Mucosa of rectum (tissue), 2 donors: ENCODE measurements around the gene RAMAC.
"Not testable (repeated sequence)": the region's sequence is repeated elsewhere in the genome, so short reads cannot be mapped to it uniquely, and the experiment has no call there.

Experiments used
- H3K27ac ChIP-seq, 2 donors: one replicate each; pipeline ENCODE4 v1.7.0; 2013; ENCODE audit warnings: inconsistent platforms in 2 of 2, low read depth in 2 of 2, low read length in 2 of 2
- H3K27me3 ChIP-seq, 2 donors: one replicate each; pipeline ENCODE4 v1.7.0; 2013; ENCODE audit warnings: low read length in 2 of 2; ENCODE audit not compliant: control insufficient read depth in 2 of 2, insufficient read depth in 2 of 2
- H3K36me3 ChIP-seq, 2 donors: one replicate each; pipeline ENCODE4 v1.7.0; 2013; ENCODE audit warnings: low read length in 2 of 2; ENCODE audit not compliant: control insufficient read depth in 2 of 2, insufficient read depth in 2 of 2
- H3K4me1 ChIP-seq, 2 donors: one replicate each; pipeline ENCODE4 v1.7.0; 2013; ENCODE audit warnings: low read length in 2 of 2, mild to moderate bottlenecking in 1 of 2; ENCODE audit not compliant: control insufficient read depth in 2 of 2, insufficient read depth in 2 of 2
- H3K4me3 ChIP-seq, 2 donors: one replicate each; pipeline ENCODE4 v1.7.0; 2013; ENCODE audit warnings: low read length in 2 of 2
- H3K9ac ChIP-seq, 2 donors: one replicate each; pipeline ENCODE4 v1.7.0; 2013; ENCODE audit warnings: low read length in 2 of 2, low read depth in 1 of 2, mild to moderate bottlenecking in 1 of 2
- H3K9me3 ChIP-seq, 2 donors: one replicate each; pipeline ENCODE4 v1.7.0; 2013; ENCODE audit warnings: low read length in 2 of 2; ENCODE audit not compliant: control insufficient read depth in 2 of 2
- donor health status: healthy.
- donor health status: Normal muscosa, but diverticular disease.

The RAMAC gene

DNA sequence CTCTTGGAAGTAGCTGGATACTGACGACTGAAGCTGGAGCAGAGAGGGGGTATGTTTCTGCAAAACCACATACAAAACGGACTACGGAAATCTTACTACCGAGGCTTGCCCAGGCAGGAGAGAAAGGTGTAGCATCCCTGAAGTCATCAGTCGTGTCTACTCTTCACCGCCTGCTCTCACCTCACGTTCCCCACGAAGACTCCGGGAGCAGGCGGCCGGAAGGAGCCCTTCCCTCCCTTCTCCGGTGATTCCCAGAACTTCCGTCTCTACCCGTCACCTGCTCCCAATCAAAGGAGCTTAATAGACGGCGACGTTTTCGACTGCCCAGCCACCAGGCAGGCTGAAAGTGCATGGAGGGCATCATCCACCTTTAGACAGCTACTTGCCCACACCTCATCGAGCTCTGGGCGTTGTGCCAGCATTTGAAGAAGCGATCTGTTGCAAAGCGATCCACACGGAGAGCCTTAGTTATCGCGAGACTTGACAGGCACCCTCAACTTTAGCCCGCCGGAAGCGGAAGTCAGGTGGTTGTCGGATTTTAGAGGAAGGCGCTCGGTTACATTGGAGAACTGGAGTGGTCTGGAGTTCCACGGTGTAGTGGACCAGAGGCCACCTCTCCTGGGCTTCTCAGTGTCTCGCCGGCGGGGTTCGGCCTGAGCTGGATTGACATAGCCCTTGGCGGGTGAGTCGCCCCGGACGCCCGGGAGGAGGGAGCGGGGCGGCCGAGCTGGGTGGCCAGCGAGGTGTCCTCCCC is at the start of gene RAMAC:
Gene RAMAC (plus strand): TSS at position 523 of the 754 bp plus-strand sequence. CDS start 2,809 bp downstream, outside the sequence.
- peaks cover 5 to 7% of the 10 kb centered on the region in 2 donors for H3K4me1 ChIP-seq

DNA sequence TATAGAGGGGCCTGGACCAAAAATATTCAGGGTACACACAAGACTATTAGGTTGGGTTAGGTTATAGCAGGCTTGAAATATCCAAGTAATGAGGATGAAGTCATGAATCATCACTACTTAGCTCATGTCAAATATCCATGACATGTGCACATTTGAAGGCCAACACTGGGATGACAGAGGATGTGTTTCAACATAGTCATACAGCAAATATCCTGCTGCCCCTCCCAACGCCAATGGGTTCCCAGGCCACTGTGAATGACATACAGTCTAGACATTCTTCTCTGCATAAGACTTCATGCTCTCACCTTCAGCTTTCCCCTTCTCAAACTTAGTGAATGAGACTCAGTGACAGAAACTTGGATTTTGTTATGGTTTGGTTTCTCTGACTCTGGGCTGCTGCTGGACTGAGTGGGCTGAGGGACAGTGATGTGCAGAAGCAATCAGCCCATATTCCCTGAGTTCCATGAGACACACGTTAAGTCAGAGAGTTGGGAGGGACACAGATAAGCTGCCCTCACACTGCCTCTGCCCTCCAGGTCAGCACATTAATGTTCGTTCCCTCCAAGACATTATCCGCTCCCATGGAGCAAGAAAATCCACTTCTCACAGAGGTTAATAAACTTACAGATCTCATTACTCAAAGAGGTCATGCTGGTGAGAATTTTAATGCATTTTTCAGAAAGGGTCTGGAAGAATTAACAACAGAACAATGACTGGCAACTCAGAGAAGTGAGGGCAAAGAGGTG is 48.9 kb upstream of the RAMAC start:
- no peaks in the 10 kb centered on the region for H3K9me3 ChIP-seq
- no peak overlapping the region for H3K9ac ChIP-seq
- no peak overlapping the region for H3K4me3 ChIP-seq
- H3K27ac ChIP-seq: no peak overlapping the region
- no peaks in the 10 kb centered on the region for H3K27me3 ChIP-seq
- no peaks in the 10 kb centered on the region for H3K36me3 ChIP-seq
- no peaks in the 10 kb centered on the region for H3K4me1 ChIP-seq

More for the DNA sequence above, at the start of gene RAMAC:
- Histone ChIP-seq H3K4me3 (peak within 1 kb of the TSS; percentile 79 to 98), H3K36me3 (peaks cover 3 to 19% of the 10 kb centered on the region in 2 donors), H3K9me3 (no peaks in the 10 kb centered on the region), H3K27me3 (no peaks in the 10 kb centered on the region), H3K27ac (peak within 1 kb of the TSS; percentile 75 to 81), H3K9ac (peak within 1 kb of the TSS; percentile 68 to 74)

GRCh38 chr15:82937712-82938058 is 48.3 kb upstream of the RAMAC start:
- Histone ChIP-seq H3K9ac (no peak overlapping the region), H3K27me3 (no peaks in the 10 kb centered on the region), H3K4me3 (no peak overlapping the region), H3K9me3 (no peaks in the 10 kb centered on the region), H3K36me3 (no peaks in the 10 kb centered on the region), H3K27ac (no peak overlapping the region), H3K4me1 (no peaks in the 10 kb centered on the region)

DNA sequence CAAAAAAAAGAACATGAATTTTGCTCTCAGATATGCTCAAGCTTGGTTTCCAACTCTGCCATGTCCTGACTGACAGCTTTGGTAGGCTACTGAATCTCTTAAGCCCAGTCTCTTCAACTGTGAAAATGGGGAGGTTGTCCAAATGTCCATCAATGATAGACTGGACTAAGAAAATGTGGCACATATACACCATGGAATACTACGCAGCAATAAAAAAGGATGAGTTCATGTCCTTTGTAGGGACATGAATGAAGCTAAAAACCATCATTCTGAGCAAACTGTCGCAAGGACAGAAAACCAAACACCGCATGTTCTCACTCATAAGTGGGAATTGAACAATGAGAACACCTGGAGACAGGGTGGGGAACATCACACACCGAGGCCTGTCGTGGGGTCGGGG is 46.3 kb upstream of the RAMAC start:
- H3K4me3 ChIP-seq, H3K4me1 ChIP-seq, H3K9me3 ChIP-seq, H3K27ac ChIP-seq, H3K9ac ChIP-seq, H3K36me3 ChIP-seq, H3K27me3 ChIP-seq: not testable (repeated sequence)

GRCh38 chr15:82942691-82943090 is 43.3 kb upstream of the RAMAC start:
- H3K9ac ChIP-seq: no peak overlapping the region
- no peak overlapping the region for H3K27ac ChIP-seq
- no peaks in the 10 kb centered on the region for H3K36me3 ChIP-seq
- no peaks in the 10 kb centered on the region for H3K9me3 ChIP-seq
- H3K27me3 ChIP-seq: no peaks in the 10 kb centered on the region
- no peaks in the 10 kb centered on the region for H3K4me1 ChIP-seq
- H3K4me3 ChIP-seq: no peak overlapping the region

GRCh38 chr15:82943176-82943575 is 42.8 kb upstream of the RAMAC start:
- no peak overlapping the region for H3K27ac ChIP-seq
- no peaks in the 10 kb centered on the region for H3K9me3 ChIP-seq

GRCh38 chr15:82944056-82944455 is 42.0 kb upstream of the RAMAC start:
- H3K36me3 ChIP-seq: no peaks in the 10 kb centered on the region
- H3K9ac ChIP-seq: no peak overlapping the region
- no peaks in the 10 kb centered on the region for H3K9me3 ChIP-seq
- H3K4me3 ChIP-seq: no peak overlapping the region
- no peak overlapping the region for H3K27ac ChIP-seq
- H3K4me1 ChIP-seq: no peaks in the 10 kb centered on the region
- peaks cover 0 to 1% of the 10 kb centered on the region in 2 donors for H3K27me3 ChIP-seq

More at GRCh38 chr15:82943176-82943575, 42.8 kb upstream of the RAMAC start:
- H3K36me3 ChIP-seq: no peaks in the 10 kb centered on the region
- H3K4me1 ChIP-seq: no peaks in the 10 kb centered on the region
- H3K9ac ChIP-seq: no peak overlapping the region
- no peak overlapping the region for H3K4me3 ChIP-seq
- H3K27me3 ChIP-seq: no peaks in the 10 kb centered on the region

DNA sequence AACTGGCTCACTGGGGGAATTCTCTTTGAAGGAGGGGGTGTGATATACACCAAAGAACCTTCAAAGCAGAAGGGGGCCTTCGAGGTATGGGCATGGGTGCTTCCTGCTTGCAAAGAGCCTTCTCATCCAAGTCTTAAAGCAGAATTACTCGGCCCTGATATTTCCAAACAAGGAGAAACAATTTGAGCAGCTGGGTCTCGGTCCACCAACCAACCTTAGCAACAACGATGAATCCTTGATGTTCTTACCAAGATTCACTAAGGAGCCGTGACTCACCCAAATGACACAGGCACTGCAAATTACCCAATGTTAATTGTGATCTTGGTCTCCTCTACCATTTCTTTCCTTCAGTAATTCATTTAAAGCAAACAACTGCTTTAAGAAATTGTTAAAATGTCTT is 41.2 kb upstream of the RAMAC start:
- H3K36me3 ChIP-seq: no peaks in the 10 kb centered on the region
- peaks cover under 1 to 4% of the 10 kb centered on the region in 2 donors for H3K27me3 ChIP-seq
- no peaks in the 10 kb centered on the region for H3K4me1 ChIP-seq
- H3K9ac ChIP-seq: no peak overlapping the region
- no peaks in the 10 kb centered on the region for H3K9me3 ChIP-seq
- no peak overlapping the region for H3K4me3 ChIP-seq
- H3K27ac ChIP-seq: no peak overlapping the region

DNA sequence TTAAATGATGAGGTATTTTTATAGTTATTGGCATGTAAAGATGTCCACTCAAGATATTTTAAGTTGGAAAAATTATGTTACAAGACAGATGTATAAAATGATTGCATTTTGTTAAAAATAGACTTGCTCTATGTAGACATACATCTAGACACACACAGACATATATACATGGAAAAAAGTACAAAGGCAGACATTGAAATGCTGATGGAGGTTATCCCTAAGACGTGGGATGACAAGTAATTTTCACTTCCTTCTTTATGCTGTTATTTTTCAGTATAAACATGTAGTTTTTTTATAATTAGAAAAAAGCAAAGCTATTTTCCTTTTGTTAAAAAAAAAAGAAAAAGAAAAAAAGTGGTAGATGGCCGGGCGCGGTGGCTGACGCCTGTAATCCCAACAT is 40.7 kb upstream of the RAMAC start:
- H3K4me1 ChIP-seq: no peaks in the 10 kb centered on the region
- H3K9ac ChIP-seq: no peak overlapping the region
- no peak overlapping the region for H3K4me3 ChIP-seq
- no peaks in the 10 kb centered on the region for H3K36me3 ChIP-seq
- H3K9me3 ChIP-seq: no peaks in the 10 kb centered on the region
- H3K27ac ChIP-seq: no peak overlapping the region
- peaks cover 4 to 5% of the 10 kb centered on the region in 2 donors for H3K27me3 ChIP-seq

DNA sequence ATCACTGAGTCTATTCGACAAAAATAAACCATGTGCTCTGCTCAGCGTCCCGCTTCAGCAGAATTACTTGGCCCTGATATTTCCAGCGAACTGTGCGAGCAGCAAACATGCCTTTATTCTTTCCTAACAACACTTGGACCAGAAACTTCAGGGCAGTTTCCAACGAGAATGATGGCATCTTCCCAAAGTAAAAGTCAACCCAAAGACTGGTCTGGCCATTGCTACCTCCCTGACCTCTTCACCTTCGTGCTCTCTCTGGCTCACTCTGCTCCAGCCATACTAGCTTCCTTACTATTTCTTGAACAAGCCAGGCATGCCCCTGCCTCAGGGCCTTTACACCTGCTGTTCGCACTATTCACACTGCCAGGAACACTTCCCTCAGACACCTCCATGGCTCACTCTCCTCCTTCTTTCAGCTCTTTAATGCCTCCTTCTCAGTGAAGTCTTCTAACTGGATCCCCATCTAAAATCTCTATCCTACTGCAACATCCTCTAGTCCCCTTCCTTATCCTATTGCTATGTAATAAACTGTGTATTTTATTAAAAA is 39.8 kb upstream of the RAMAC start:
- Histone ChIP-seq H3K4me1 (no peaks in the 10 kb centered on the region), H3K36me3 (no peaks in the 10 kb centered on the region), H3K9ac (no peak overlapping the region), H3K9me3 (no peaks in the 10 kb centered on the region), H3K27me3 (peaks cover 8 to 10% of the 10 kb centered on the region in 2 donors), H3K4me3 (no peak overlapping the region), H3K27ac (no peak overlapping the region)
